NOMO-1 (cell line): ENCODE data around the gene CHTF18.
"Not testable (repeated sequence)": the region's sequence is repeated elsewhere in the genome, so short reads cannot be mapped to it uniquely, and the experiment has no call there.

Source experiments
- DNase-seq, 2 experiments: peaks; one replicate each; lab custom pipeline; 2025; ENCODE audit not compliant: unreplicated experiment in 2 of 2; lab: John Stamatoyannopoulos, UW

Gene CHTF18

DNA sequence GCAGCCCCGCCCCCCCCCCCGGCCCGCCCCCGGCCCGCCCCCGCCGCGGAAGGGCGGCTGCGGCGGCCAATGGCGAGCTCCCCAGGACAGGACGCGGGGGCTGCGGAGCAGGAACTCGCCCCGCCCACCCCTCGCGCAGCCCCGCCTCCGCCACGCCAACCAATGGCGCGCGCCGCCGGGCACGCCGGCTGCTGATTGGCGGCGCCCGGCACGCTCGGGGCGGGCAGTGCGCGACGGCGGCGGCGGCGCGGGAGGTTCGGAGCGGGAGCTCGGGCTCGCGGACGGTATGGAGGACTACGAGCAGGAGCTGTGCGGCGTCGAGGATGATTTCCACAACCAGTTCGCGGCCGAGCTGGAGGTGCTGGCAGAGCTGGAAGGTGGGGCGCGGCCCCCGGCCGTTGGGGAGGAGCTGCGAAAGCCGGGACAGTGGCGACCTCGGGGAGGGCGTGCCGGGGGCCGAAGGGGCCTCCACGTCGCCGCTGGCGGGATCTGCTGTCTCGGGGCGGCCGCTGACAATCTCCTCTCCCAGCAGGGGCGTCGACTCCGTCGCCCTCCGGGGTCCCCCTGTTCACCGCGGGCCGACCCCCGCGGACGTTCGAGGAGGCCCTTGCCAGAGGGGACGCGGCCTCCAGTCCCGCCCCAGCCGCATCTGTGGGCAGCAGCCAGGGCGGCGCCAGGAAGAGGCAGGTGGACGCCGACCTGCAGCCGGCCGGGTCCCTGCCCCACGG lies at the start of gene CHTF18:
Gene CHTF18 (plus strand): TSS at position 222 of the 728 bp plus-strand sequence. CDS start 65 bp downstream, at position 287.
- peak; percentile 84 to 92 for DNase-seq

DNA sequence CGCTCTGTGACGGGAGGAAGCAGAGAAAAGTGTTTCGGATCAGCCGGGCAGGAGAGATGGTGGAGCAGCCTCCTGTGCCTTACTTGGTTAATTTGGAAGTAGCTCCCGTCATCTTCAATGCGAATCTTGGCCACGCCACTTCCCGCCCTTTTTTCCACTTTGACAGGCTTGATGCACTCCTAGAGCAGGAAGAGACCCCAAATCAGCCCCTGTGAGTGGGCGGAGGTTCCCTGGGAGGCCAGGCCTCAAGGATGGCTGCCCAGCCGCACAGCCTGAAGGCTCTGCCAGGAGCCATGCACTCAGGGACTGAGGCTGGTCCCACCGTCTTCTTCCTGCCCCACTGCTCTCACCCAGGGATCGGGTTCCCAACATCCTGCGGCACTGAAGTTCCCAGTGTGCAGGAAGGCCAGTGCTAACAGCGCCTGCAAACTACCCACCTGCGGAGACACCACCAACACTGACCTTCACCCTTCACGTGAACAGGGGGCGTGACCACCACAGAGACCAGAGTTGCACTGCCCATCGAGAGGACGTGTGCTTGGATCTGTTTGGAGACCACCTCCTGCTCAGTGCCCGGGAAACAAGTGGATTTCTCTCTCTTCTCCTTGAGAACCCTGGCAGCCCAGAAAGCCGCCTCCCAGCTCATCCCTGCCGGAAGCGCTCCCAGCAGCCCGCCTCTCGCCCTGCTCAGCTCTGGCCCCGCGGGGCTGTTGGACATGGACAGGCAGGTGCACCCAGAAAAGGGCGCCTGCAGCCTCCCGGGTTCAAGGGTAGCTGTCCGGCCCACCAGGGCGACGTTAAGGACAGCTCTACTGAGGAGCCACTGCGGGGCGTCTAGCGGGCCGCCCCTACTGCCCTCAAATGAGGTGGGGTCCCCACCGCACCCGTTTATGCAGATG lies 48.6 kb upstream of the CHTF18 start:
- no peak for DNase-seq

DNA sequence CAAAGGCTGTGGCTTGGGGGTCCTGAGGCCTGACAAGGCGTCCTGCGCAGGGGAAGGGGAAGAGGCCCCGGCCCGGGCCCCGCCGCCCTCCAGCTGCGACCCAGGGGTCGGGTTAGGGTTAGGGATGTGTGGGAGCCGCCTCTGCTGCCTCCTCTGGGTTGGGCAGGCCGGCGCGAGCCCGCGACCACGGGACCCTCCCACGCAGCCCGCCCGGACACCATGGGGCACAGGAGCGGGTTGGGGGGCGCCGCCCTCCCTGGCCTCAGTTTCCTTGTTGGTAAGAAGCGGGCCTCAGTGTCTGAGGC lies 48.0 kb upstream of the CHTF18 start:
- no peak for DNase-seq

DNA sequence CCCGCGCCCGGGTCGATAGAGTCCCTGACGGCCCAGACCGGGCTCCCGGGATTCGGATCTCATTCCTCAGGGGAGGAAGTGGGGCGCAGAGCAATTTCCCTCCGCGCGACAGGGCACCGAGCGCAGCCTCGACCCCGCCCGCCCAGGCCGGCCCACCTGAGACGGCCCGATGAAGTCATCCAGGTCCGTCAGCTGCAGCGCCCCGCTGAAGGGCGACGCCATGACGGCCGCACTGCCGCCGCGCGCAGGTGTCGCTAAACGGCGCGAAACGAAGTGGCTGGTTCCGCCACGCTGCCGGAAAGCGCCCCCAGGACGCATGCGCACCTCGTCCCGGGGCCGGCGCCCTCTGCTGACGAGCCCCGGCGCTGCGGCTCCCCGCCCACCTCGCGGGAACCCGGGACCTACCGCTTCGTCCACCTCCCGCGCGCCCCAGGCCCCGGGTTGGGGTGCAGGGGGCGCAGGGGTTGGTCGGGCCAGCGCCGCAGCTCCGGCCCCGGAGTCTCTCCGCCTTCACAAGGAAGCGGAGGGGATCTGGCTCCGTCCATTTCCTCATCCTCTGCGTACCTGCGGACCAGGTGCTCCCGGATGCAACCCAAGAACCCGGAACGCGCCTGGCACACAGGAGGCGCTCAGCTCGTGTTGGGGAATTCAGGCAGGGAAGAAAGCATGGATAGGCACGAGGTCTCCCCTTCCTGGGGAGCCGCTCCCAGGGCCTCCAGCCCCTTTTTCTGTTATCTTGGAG lies 47.5 kb upstream of the CHTF18 start, which contains the start of gene CIAO3:
Gene CIAO3 (minus strand): TSS at position 234 of the 742 bp plus-strand sequence. CDS start 12 bp downstream, at position 222.
- DNase-seq = peak; percentile 74 to 82

GRCh38 chr16:741986-742629 lies 46.3 kb upstream of the CHTF18 start:
- no peak for DNase-seq

DNA sequence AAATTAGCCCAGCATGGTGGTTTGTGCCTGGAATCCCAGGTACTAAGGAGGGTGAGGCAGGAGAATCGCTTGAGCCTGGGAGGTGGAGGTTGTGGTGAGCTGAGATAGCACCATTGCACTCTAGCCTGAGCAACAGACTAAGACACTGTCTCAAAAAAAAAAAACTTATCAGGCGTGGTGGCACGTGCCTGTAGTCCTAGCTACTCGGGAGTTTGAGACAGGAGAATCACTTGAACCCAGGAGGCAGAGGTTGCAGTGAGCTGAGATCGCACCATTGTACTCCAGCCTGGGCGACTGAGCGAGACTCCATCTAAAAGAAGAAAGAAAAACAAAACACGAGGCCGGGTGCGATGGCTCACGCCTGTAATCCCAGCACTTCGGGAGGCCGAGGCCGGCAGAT lies 45.5 kb upstream of the CHTF18 start:
- DNase-seq = not testable (repeated sequence)

DNA sequence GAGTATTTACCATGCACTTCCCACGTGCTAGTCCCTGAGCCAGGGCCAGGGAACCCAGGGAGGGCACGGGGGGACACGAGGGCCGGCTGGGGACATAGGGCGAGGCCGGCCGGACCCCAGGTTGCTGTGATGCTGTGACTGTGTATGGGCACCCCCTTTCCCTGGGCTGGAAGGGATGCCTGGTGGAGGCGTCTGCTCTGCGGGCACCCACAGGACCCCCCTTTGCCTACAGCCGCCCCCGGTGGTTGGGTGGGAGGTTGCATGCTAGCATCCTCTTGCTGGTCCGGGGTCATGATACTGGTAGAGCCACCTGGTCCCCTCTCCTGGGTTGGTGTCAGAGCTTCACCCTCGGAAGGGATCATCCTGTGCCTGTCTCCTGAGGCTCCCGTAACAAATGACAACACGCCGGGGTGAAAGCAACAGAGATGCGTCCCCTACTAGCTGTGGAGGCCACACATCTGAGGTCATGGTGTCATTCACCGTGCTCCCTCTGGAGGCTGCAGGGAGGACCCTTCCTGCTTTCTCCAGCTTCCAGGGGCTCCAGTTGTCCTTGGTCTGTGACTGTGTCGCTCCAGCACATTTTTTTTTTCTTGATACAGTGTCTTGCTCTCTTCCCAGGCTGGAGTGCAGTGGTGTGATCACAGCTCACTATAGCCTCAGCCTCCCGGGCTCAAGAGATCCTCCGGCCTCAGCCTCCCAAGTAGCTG lies 44.5 kb upstream of the CHTF18 start:
- DNase-seq = no peak

DNA sequence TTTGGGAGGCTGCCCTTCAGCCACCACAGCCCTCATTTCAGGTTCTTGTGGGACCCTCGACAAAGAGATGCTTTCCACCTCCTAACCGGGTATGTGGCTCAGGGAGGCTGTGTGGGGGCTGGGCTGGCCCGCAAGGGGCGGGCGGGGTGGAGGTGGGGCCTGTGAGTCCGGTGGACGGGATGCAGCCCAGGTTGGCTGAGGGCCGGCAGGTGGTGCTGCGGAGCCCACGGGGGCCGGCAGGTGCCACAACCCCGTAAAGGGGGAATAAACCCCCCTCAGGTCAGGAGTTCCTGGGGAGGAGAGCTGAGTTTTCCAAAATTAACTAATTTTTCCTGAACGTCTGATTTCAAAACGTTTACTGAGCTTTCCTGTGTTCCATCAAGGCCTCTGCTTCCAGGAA lies 42.7 kb upstream of the CHTF18 start:
- DNase-seq = no peak

- DNase-seq = no peak
These were observed 41.8 kb upstream of the CHTF18 start for GRCh38 chr16:746637-747036.

GRCh38 chr16:747978-748746 lies 40.3 kb upstream of the CHTF18 start:
- no peak for DNase-seq

DNA sequence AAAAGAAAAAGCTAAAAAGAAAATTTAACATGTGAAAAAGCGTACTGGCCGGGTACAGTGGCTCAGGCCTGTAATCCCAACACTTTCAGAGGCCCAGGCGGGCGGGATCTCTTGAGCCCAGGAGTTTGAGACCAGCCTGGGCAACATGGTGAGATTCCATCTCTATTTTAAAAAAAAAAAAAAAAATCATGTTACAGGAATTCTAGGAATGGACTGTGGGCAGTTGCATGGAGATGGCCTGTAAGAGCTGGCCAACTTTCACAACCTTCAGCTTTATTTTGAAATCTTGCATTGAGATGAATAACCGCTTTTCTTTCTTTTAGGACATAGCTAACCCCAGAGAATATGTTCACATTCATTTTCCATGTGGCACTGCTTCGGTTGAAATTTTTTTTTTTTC lies 39.4 kb upstream of the CHTF18 start:
- no peak for DNase-seq

GRCh38 chr16:750485-750884 lies 37.9 kb upstream of the CHTF18 start:
- no peak for DNase-seq

DNA sequence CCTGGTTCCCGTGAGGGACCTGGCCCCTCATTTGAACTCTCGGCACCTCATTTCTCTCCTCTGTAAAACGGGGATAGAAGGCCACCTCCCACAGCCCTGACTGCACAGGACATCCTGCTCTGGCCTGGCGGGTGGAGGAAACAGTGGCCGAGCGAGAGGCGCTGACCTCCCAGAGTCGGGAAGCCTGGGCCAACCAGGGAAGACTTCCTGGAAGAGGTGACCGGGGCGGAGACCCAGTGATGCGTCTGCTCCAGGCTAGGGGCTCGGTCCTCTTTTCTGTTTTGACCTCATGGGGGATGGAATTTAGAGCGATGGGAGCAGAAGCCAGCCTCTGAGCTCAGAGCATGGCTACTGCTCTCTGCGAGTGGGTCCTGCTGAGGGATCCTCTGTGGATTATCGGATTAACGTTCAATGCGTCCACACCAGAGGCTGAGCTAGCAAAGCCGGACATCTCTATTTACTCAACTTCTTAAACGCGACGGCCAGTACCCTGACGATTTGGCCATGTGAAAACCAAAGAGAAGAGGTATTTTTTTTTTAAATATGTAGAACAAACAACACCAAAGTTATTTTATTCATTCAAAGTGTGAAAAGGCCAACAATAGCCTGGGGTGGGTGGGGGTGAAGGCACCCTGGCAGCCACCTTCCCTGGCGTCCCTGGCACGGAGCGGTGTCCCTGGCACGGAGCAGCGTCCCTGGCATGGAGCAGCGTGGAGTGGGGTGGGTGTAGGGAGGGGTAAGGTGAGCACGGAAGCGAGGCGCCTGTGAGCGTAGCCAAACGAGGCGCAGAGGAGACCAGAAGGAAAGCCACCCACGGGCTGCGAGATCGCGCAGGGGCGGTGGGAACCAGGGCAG lies 37.0 kb upstream of the CHTF18 start:
- no peak for DNase-seq

DNA sequence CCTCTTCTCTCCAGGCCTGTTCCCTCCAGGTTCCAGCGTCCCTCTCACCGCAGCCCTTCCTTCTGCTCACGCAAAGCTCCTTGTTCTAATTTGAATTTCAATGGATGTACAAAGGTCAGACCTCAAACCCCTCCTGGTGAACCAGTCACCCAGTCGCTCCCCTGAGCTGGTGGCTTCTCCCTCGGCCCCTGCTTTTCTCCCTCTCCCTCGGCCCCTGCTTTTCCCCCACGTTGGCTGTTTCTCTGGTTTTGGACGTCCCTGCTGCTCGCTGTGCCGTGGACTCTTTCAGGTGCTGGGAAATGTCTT lies 36.5 kb upstream of the CHTF18 start:
- DNase-seq = no peak

DNA sequence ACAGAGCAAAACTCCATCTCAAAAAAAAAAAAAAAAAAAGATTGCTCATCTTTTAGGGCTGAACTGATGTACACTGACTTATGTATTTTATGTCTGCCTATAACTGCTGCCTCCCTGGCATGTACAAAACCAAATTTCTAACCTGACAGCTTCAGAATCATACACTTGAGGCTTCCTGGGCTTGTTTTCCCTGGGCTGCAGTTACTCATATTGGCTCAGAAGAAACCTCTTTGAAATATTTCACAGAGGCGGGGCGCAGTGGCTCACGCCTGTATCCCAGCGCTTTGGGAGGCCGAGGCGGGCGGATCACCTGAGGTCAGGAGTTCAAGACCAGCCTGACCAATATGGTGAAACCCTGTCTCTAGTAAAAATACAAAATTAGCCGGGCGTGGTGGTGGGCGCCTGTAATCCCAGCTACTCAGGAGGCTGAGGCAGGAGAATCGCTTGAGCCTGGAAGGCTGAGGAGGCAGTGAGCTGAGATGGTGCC lies 34.3 kb upstream of the CHTF18 start:
- not testable (repeated sequence) for DNase-seq

GRCh38 chr16:754656-755055 lies 33.8 kb upstream of the CHTF18 start:
- peak; percentile 53 to 83 for DNase-seq

DNA sequence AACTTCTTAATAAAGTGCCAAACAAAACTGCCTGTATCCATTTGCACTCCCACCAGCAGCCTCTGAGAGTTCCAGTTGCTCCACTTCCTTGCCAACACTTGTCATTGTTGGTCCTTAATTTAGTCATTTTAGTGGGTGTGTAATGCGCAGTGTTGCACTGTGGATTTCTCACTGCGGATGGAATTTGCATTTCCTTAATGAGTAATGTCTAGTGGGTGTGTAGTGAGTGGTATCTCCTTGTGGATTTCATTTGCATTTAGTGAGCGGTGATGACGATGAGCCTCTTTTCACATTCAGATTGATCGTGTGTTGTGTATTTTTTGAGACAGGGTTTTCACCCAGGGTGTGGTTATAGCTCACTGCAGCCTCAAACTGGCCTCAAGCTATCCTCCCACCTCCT lies 32.0 kb upstream of the CHTF18 start:
- DNase-seq = no peak

DNA sequence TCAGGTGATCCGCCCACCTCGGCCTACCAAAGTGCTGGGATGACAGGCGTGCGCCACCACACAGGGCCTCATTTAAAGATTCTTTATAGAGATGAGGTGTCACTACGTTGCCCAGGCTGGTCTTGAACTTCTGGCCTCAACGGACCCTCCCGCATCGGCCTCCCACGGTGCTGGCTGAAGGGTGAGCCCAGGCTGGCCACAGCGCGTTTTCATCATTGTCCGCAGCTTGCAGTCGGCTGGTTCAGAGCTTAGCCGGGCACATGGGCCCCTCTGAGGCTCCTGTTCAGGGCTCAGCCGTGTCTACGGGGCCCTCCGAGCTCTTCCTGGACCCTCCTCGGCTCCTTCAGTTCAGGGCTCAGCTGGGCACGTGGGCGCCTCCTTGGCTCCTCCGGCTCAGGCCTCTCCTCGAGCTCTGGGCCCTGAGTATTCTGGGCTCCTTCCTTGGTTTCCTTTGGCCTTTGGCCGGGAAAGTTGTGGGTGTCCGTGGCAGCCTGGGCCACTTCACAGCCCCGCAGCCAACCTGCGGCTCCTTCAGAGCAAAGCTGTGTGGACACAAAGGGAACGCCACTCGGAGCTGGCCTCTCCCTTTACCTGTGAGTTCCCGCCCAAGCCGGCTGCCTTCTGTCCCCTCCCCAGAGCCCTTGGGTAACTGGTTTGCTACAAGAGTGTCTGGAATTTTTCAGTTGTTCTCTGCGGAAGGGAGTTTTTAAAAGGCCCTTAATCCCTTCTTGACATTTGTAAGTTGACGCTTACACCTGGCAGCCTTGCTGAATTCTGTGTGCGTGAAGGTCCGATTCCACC lies 29.1 kb upstream of the CHTF18 start:
- DNase-seq = no peak
